Measurements from ENCODE around the gene LILRA5.

- TF ChIP-seq CTCF (conservative IDR thresholded peaks at IDR 0.05) = no peak
- TF ChIP-seq ZFX (IDR thresholded peaks at IDR 0.05) = no peak
Measured at GRCh38 chr19:54355675-54356074, 42.7 kb upstream of the LILRA5 start.

Data from C4-2B (cell line).